Caco-2 (cell line): ENCODE measurements around the gene OR2L5. TPM values are rescaled to one million over a fixed set of nuclear protein-coding genes. Genes with fewer than 3 reads are reported as not detected.

ENCODE experiments used
- BruUV-seq: library from RNA; stranded (reverse); fragments of 400-500 nt; replicated peaks from 2 replicates; lab custom pipeline; 2021; lab: Mats Ljungman, UMichigan
- CTCF ChIA-PET: fragments of 300-600 bp; sonication (Branson Sonifier 250); formaldehyde crosslinking; loops from one replicate; lab custom pipeline; 2022; ENCODE audit warnings: antibody characterized with exemption; lab: Charles Lee
- POLR2A ChIA-PET: fragments of 300-600 bp; sonication (Branson Sonifier 250); formaldehyde crosslinking; loops from one replicate; lab custom pipeline; 2022; ENCODE audit warnings: antibody characterized with exemption; lab: Charles Lee
- DNase-seq, 2 experiments: peaks; one replicate each; pipeline versions ENCODE4 v3.0.0 to v3.0.0-alpha.2; 2020 to 2022
- H3K27me3 ChIP-seq: replicated peaks from 2 replicates; pipeline ENCODE4 v1.6.0; 2011; ENCODE audit warnings: low read length; ENCODE audit not compliant: control insufficient read depth, insufficient read depth
- H3K36me3 ChIP-seq: 2 replicates; pipeline ENCODE4 v1.5.1; 2011; ENCODE audit warnings: low read length; ENCODE audit not compliant: control insufficient read depth, insufficient read depth
- H3K4me1 ChIP-seq: fragments of 250-450 bp; sonication (Bioruptor Pico); 2 replicates; pipeline ENCODE4 v1.5.1; 2020; ENCODE audit warnings: mild to moderate bottlenecking
- H3K4me3 ChIP-seq: 2 replicates; pipeline ENCODE4 v1.5.1; 2011; ENCODE audit warnings: low read depth, mild to moderate bottlenecking, control low read depth, low read length
- H3K9me3 ChIP-seq: fragments of 250-450 bp; sonication (Bioruptor Pico); 2 replicates; pipeline ENCODE4 v1.5.1; 2020; ENCODE audit warnings: mild to moderate bottlenecking, moderate library complexity
- H3K27ac Mint-ChIP-seq: one replicate; pipeline ENCODE4 v1.8.0; 2022; ENCODE audit warnings: mixed read lengths; ENCODE audit not compliant: unreplicated experiment
- H3K27me3 Mint-ChIP-seq: one replicate; pipeline ENCODE4 v1.8.0; 2022; ENCODE audit warnings: mixed read lengths; ENCODE audit not compliant: insufficient read depth, unreplicated experiment
- H3K36me3 Mint-ChIP-seq: one replicate; pipeline ENCODE4 v1.8.0; 2022; ENCODE audit warnings: mild to moderate bottlenecking, mixed read lengths; ENCODE audit not compliant: insufficient read depth, unreplicated experiment
- H3K4me1 Mint-ChIP-seq: one replicate; pipeline ENCODE4 v1.8.0; 2022; ENCODE audit warnings: low read depth, mixed read lengths; ENCODE audit not compliant: unreplicated experiment
- H3K4me3 Mint-ChIP-seq: one replicate; pipeline ENCODE4 v1.8.0; 2022; ENCODE audit warnings: mild to moderate bottlenecking, moderate library complexity, mixed read lengths; ENCODE audit not compliant: unreplicated experiment
- H3K9me3 Mint-ChIP-seq: one replicate; pipeline ENCODE4 v1.8.0; 2022; ENCODE audit warnings: mixed read lengths; ENCODE audit not compliant: unreplicated experiment
- intact Hi-C: fragments of 100-400 bp; cut with micrococcal nuclease; formaldehyde crosslinking; loops from one replicate; pipeline ENCODE4 v1.10.0; 2022; ENCODE audit not compliant: unreplicated experiment
- total RNA-seq: library from RNA; stranded (reverse); gene quantifications from 2 replicates; pipeline ENCODE4 v1.2.3, GENCODE V29; 2022
- TF ChIP-seq, protein P1 (sequence below), 2 experiments: fragments of 200-600 bp in 1 of 2; IDR thresholded peaks; 1 replicate in 1 of 2; 2 replicates in 1 of 2; pipeline versions ENCODE4 v1.5.1 to v1.8.0; 2011 to 2022; ENCODE audit warnings: antibody characterized with exemption in 1 of 2, control low read depth in 1 of 2, inconsistent platforms in 1 of 2, low read depth in 1 of 2, low read length in 1 of 2, mild to moderate bottlenecking in 1 of 2, moderate library complexity in 1 of 2; ENCODE audit not compliant: insufficient read depth in 1 of 2, severe bottlenecking in 1 of 2, unreplicated experiment in 1 of 2

Gene OR2L5
- total RNA-seq, 1 experiment from 2014 or later = not detected

DNA sequence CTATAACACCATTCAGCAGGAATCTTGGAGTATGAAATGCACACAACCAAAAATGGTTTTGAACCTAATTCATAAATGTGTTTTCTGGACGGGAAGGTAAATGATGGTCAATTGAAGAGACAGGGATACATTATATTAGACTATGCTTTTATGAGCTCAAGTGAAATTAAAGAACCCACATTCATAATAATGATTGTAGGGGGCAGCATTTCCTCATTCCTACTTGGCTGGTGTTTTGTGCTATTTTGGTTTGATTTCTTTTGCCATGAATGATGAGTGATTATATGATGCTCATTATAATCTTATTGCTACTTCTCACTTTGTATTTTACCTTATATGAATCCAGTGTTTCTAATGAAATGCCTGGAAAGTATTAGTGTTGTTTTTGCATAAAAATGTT, 33.5 kb downstream of the OR2L5 start:
- Histone ChIP-seq H3K4me3 (no peak overlapping the region), H3K27me3 (no peaks in the 10 kb centered on the region), H3K4me1 (no peaks in the 10 kb centered on the region), H3K9me3 (no peaks in the 10 kb centered on the region), H3K36me3 (no peaks in the 10 kb centered on the region)
- no TSS peak for BruUV-seq
- intact Hi-C loops = no loop called here
- peaks cover 26% of the 10 kb centered on the region for H3K9me3 Mint-ChIP-seq
- H3K4me3 Mint-ChIP-seq = no peak overlapping the region
- no peaks in the 10 kb centered on the region for H3K36me3 Mint-ChIP-seq
- no peak overlapping the region for H3K27ac Mint-ChIP-seq
- no peaks in the 10 kb centered on the region for H3K4me1 Mint-ChIP-seq
- TF ChIP-seq, protein P1, sequence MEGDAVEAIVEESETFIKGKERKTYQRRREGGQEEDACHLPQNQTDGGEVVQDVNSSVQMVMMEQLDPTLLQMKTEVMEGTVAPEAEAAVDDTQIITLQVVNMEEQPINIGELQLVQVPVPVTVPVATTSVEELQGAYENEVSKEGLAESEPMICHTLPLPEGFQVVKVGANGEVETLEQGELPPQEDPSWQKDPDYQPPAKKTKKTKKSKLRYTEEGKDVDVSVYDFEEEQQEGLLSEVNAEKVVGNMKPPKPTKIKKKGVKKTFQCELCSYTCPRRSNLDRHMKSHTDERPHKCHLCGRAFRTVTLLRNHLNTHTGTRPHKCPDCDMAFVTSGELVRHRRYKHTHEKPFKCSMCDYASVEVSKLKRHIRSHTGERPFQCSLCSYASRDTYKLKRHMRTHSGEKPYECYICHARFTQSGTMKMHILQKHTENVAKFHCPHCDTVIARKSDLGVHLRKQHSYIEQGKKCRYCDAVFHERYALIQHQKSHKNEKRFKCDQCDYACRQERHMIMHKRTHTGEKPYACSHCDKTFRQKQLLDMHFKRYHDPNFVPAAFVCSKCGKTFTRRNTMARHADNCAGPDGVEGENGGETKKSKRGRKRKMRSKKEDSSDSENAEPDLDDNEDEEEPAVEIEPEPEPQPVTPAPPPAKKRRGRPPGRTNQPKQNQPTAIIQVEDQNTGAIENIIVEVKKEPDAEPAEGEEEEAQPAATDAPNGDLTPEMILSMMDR (IDR thresholded peaks at IDR 0.05; ENCODE audit: insufficient read depth in 1 of 2, low read depth in 1 of 2, low read length in 1 of 2, severe bottlenecking in 1 of 2, unreplicated experiment in 1 of 2) = no peak
- ChIA-PET POLR2A (no interaction called here), CTCF (no interaction called here)
- no peak for DNase-seq
- no peaks in the 10 kb centered on the region for H3K27me3 Mint-ChIP-seq

DNA sequence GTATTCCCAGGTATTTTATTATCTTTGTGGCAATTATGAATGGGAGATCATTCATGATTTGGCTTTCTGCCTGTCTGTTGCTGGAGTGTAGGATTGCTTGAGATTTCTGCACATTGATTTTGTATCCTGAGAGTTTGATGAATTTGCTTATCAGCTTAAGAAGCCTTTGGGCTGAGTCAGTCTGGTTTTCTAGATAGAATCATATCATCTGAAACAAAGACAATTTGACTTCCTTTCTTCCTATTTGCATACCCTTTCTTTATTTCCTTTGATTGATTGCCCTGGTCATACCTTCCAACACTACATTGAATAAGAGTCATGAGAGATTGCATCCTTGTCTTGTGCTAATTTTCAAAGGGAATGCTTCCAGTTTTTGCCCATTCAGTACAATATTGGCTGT, 41.2 kb downstream of the OR2L5 start:
- ChIA-PET CTCF (no interaction called here), POLR2A (no interaction called here)
- no peaks in the 10 kb centered on the region for H3K36me3 ChIP-seq
- Mint-ChIP-seq H3K4me3 (no peak overlapping the region), H3K9me3 (peaks cover 22% of the 10 kb centered on the region), H3K36me3 (no peaks in the 10 kb centered on the region), H3K27me3 (no peaks in the 10 kb centered on the region), H3K4me1 (no peaks in the 10 kb centered on the region), H3K27ac (no peak overlapping the region)
- H3K9me3 ChIP-seq = 0 out of 2 replicates have a peak, but pooled peaks cover 2% of the 10 kb centered on the region
- no peaks in the 10 kb centered on the region for H3K4me1 ChIP-seq
- TF ChIP-seq, protein P1 (IDR thresholded peaks at IDR 0.05; ENCODE audit: insufficient read depth in 1 of 2, low read depth in 1 of 2, low read length in 1 of 2, severe bottlenecking in 1 of 2, unreplicated experiment in 1 of 2) = no peak
- intact Hi-C loops = no loop called here
- BruUV-seq = no TSS peak
- H3K27me3 ChIP-seq = no peaks in the 10 kb centered on the region
- H3K4me3 ChIP-seq = no peak overlapping the region
- no peak for DNase-seq

DNA sequence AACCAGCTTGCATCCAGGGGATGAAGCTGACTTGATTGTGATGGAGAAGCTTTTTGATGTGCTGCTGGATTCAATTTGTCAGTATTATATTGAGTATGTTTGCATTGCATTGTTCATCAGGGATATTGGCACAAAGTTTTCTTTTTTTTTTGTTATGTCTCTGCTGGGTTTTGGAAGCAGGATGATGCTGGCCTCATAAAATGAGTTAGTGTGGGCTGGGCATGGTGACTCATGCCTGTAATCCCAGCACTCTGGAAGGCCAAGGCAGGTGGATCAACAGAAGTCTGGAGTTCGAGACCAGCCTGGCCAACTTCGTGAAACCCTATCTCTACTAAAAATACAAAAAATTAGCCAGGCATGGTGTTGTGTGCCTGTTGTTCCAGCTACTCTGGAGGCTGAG, 41.8 kb downstream of the OR2L5 start:
- TF ChIP-seq, protein P1 (IDR thresholded peaks at IDR 0.05; ENCODE audit: insufficient read depth in 1 of 2, low read depth in 1 of 2, low read length in 1 of 2, severe bottlenecking in 1 of 2, unreplicated experiment in 1 of 2) = no peak
- Mint-ChIP-seq H3K27me3 (no peaks in the 10 kb centered on the region), H3K9me3 (peaks cover 22% of the 10 kb centered on the region), H3K36me3 (no peaks in the 10 kb centered on the region), H3K4me1 (no peaks in the 10 kb centered on the region), H3K27ac (no peak overlapping the region), H3K4me3 (no peak overlapping the region)
- Histone ChIP-seq H3K27me3 (no peaks in the 10 kb centered on the region), H3K36me3 (no peaks in the 10 kb centered on the region), H3K4me1 (no peaks in the 10 kb centered on the region), H3K4me3 (no peak overlapping the region), H3K9me3 (0 out of 2 replicates have a peak, but pooled peaks cover 2% of the 10 kb centered on the region)
- ChIA-PET POLR2A (no interaction called here), CTCF (no interaction called here)
- DNase-seq = no peak
- BruUV-seq = no TSS peak
- intact Hi-C loops = no loop called here
